HG03108 (cell line): ENCODE results near the gene PRR3.
A peak's percentile ranks its signal among the peaks of the same experiment; 100 is the strongest.

Source experiments
- ATAC-seq: cut with Tn5 transposase; IDR thresholded peaks from one replicate; pipeline ENCODE4 v1.9.1; 2021; ENCODE audit warnings: moderate library complexity; ENCODE audit not compliant: unreplicated experiment

The PRR3 gene

GRCh38 chr6:30570263-30570662 lies 13.2 kb downstream of the PRR3 start:
- no peak for ATAC-seq

GRCh38 chr6:30570740-30571074 lies 13.6 kb downstream of the PRR3 start:
- ATAC-seq = peak; percentile 12

GRCh38 chr6:30571075-30571761 lies 14.1 kb downstream of the PRR3 start, which contains the start of gene ABCF1:
TSS of gene ABCF1 (plus strand) at chr6:30571442. CDS start at chr6:30571488, 46 bp downstream.
- ATAC-seq = peak; percentile 95

GRCh38 chr6:30571762-30572082 lies 14.6 kb downstream of the PRR3 start:
- no peak for ATAC-seq

- no peak for ATAC-seq
These were observed 15.1 kb downstream of the PRR3 start for GRCh38 chr6:30572148-30572547.

- ATAC-seq = no peak
These were observed 16.0 kb downstream of the PRR3 start for GRCh38 chr6:30573113-30573512.

- no peak for ATAC-seq
These were observed 21.0 kb downstream of the PRR3 start for GRCh38 chr6:30578051-30578450.

GRCh38 chr6:30583921-30584320 lies 26.8 kb downstream of the PRR3 start:
- no peak for ATAC-seq

GRCh38 chr6:30589754-30590358 lies 32.8 kb downstream of the PRR3 start:
- no peak for ATAC-seq

GRCh38 chr6:30590509-30590908 lies 33.4 kb downstream of the PRR3 start:
- ATAC-seq = no peak

GRCh38 chr6:30591008-30591407 lies 33.9 kb downstream of the PRR3 start:
- no peak for ATAC-seq

GRCh38 chr6:30592287-30592686 lies 35.2 kb downstream of the PRR3 start:
- no peak for ATAC-seq

- ATAC-seq = peak; percentile 65
These were observed 40.4 kb downstream of the PRR3 start for GRCh38 chr6:30597315-30598144.

- ATAC-seq = no peak
These were observed 42.0 kb downstream of the PRR3 start for GRCh38 chr6:30598912-30599624.

- ATAC-seq = no peak
These were observed 42.7 kb downstream of the PRR3 start for GRCh38 chr6:30599625-30600324.

GRCh38 chr6:30600451-30600961 lies 43.4 kb downstream of the PRR3 start:
- ATAC-seq = no peak

GRCh38 chr6:30601436-30601814 lies 44.3 kb downstream of the PRR3 start:
- ATAC-seq = no peak

- no peak for ATAC-seq
These were observed 44.9 kb downstream of the PRR3 start for GRCh38 chr6:30601815-30602641.

GRCh38 chr6:30603961-30604360 lies 46.9 kb downstream of the PRR3 start:
- no peak for ATAC-seq

- ATAC-seq = no peak
These were observed 53.0 kb downstream of the PRR3 start for GRCh38 chr6:30610065-30610464.
